Measurements from ENCODE around the gene FOXJ2.
A peak's percentile ranks its signal among the peaks of the same experiment; 100 is the strongest.

Gene FOXJ2

GRCh38 chr12:8027856-8028255, 4.7 kb upstream of the FOXJ2 start:
- no peak for TF ChIP-seq GATA3 (IDR thresholded peaks at IDR 0.05; ENCODE audit: low read depth, low read length)

- TF ChIP-seq GATA3 (IDR thresholded peaks at IDR 0.05; ENCODE audit: low read depth, low read length): no peak
- no peak for TF ChIP-seq GATA2 (IDR thresholded peaks at IDR 0.05; ENCODE audit: low read depth, low read length)
Observed at GRCh38 chr12:8028267-8028666, 4.2 kb upstream of the FOXJ2 start.

- no peak for TF ChIP-seq GATA3 (IDR thresholded peaks at IDR 0.05; ENCODE audit: low read depth, low read length)
- TF ChIP-seq GATA2 (IDR thresholded peaks at IDR 0.05; ENCODE audit: low read depth, low read length): no peak
Observed at GRCh38 chr12:8030189-8030588, 2.3 kb upstream of the FOXJ2 start.

- TF ChIP-seq GATA2 (IDR thresholded peaks at IDR 0.05; ENCODE audit: low read depth, low read length): no peak
Observed at GRCh38 chr12:8031872-8032241, 659 bp upstream of the FOXJ2 start.

- TF ChIP-seq GATA3 (IDR thresholded peaks at IDR 0.05; ENCODE audit: low read depth, low read length): no peak
- no peak for TF ChIP-seq GATA2 (IDR thresholded peaks at IDR 0.05; ENCODE audit: low read depth, low read length)
Observed at GRCh38 chr12:8033153-8034044, 883 bp downstream of the FOXJ2 start.

GRCh38 chr12:8034802-8035201, 2.3 kb downstream of the FOXJ2 start:
- TF ChIP-seq GATA3 (IDR thresholded peaks at IDR 0.05; ENCODE audit: low read depth, low read length) (no peak), GATA2 (IDR thresholded peaks at IDR 0.05; ENCODE audit: low read depth, low read length) (no peak)

GRCh38 chr12:8035440-8036010, 3.0 kb downstream of the FOXJ2 start:
- TF ChIP-seq GATA3 (IDR thresholded peaks at IDR 0.05; ENCODE audit: low read depth, low read length) (no peak), GATA2 (IDR thresholded peaks at IDR 0.05; ENCODE audit: low read depth, low read length) (no peak)

- TF ChIP-seq GATA3 (IDR thresholded peaks at IDR 0.05; ENCODE audit: low read depth, low read length) (no peak), GATA2 (IDR thresholded peaks at IDR 0.05; ENCODE audit: low read depth, low read length) (no peak)
Observed at GRCh38 chr12:8036346-8036745, 3.8 kb downstream of the FOXJ2 start.

- TF ChIP-seq GATA2 (IDR thresholded peaks at IDR 0.05; ENCODE audit: low read depth, low read length) (no peak), GATA3 (IDR thresholded peaks at IDR 0.05; ENCODE audit: low read depth, low read length) (no peak)
Observed at GRCh38 chr12:8037046-8037663, 4.6 kb downstream of the FOXJ2 start.

GRCh38 chr12:8037947-8038346, 5.4 kb downstream of the FOXJ2 start:
- no peak for TF ChIP-seq GATA2 (IDR thresholded peaks at IDR 0.05; ENCODE audit: low read depth, low read length)
- TF ChIP-seq GATA3 (IDR thresholded peaks at IDR 0.05; ENCODE audit: low read depth, low read length): no peak

- no peak for TF ChIP-seq GATA3 (IDR thresholded peaks at IDR 0.05; ENCODE audit: low read depth, low read length)
- peak; percentile 54 for TF ChIP-seq GATA2 (IDR thresholded peaks at IDR 0.05; ENCODE audit: low read depth, low read length)
Observed at GRCh38 chr12:8038659-8039114, 6.2 kb downstream of the FOXJ2 start.

- no peak for TF ChIP-seq GATA3 (IDR thresholded peaks at IDR 0.05; ENCODE audit: low read depth, low read length)
- TF ChIP-seq GATA2 (IDR thresholded peaks at IDR 0.05; ENCODE audit: low read depth, low read length): no peak
Observed at GRCh38 chr12:8040791-8041190, 8.3 kb downstream of the FOXJ2 start.

GRCh38 chr12:8045952-8046944, 13.7 kb downstream of the FOXJ2 start:
- no peak for TF ChIP-seq GATA3 (IDR thresholded peaks at IDR 0.05; ENCODE audit: low read depth, low read length)
- no peak for TF ChIP-seq GATA2 (IDR thresholded peaks at IDR 0.05; ENCODE audit: low read depth, low read length)

- TF ChIP-seq GATA3 (IDR thresholded peaks at IDR 0.05; ENCODE audit: low read depth, low read length) (no peak), GATA2 (IDR thresholded peaks at IDR 0.05; ENCODE audit: low read depth, low read length) (no peak)
Observed at GRCh38 chr12:8047842-8048241, 15.3 kb downstream of the FOXJ2 start.
